Activated B cell treated with CpG ODN at 0.5 μM for 24 hours (primary cell): ENCODE measurements around the gene TTC7B. TPM values are rescaled to one million over a fixed set of nuclear protein-coding genes. Genes with fewer than 3 reads are reported as not detected.

Source experiments
- ATAC-seq: fragments of 200-7000 bp; cut with Tn5 transposase; one replicate; pipeline ENCODE4 v1.10.0; 2021; ENCODE audit warnings: low read depth, mild to moderate bottlenecking, moderate library complexity
- CTCF ChIA-PET: fragments of 350-600 bp; sonication (Branson Sonifier 250); formaldehyde crosslinking; loops from one replicate; lab custom pipeline; 2021; ENCODE audit warnings: antibody characterized with exemption; lab: Charles Lee
- POLR2A ChIA-PET: fragments of 350-600 bp; sonication (Branson Sonifier 250); formaldehyde crosslinking; loops from one replicate; lab custom pipeline; 2021; ENCODE audit warnings: antibody characterized with exemption; lab: Charles Lee
- DNase-seq: peaks from one replicate; pipeline ENCODE4 v3.0.0; 2022
- H3K27ac Mint-ChIP-seq: one replicate; pipeline ENCODE4 v1.8.0; 2020; ENCODE audit warnings: mixed read lengths
- H3K27me3 Mint-ChIP-seq: one replicate; pipeline ENCODE4 v1.8.0; 2021; ENCODE audit warnings: mixed read lengths
- H3K36me3 Mint-ChIP-seq: one replicate; pipeline ENCODE4 v1.8.0; 2021; ENCODE audit warnings: low read depth, mixed read lengths
- H3K4me1 Mint-ChIP-seq: one replicate; pipeline ENCODE4 v1.8.0; 2021; ENCODE audit warnings: mixed read lengths
- H3K4me3 Mint-ChIP-seq: one replicate; pipeline ENCODE4 v1.8.0; 2020; ENCODE audit warnings: mild to moderate bottlenecking, mixed read lengths
- H3K9me3 Mint-ChIP-seq: one replicate; pipeline ENCODE4 v1.8.0; 2020; ENCODE audit warnings: mixed read lengths
- CTCF ChIP-seq: fragments of 200-600 bp; IDR thresholded peaks from one replicate; pipeline ENCODE4 v1.8.0; 2022; ENCODE audit warnings: antibody characterized with exemption, mild to moderate bottlenecking
- intact Hi-C: fragments of 100-400 bp; cut with micrococcal nuclease; formaldehyde crosslinking; loops from one replicate; pipeline ENCODE4 v1.15.1; 2024
- total RNA-seq: library from RNA; stranded (reverse); gene quantifications from 2 replicates; pipeline ENCODE4 v1.2.3, GENCODE V29; 2022

Gene TTC7B
- total RNA-seq, 1 donor from 2014 or later: 1.9 TPM

- no peak overlapping the region for H3K4me3 Mint-ChIP-seq
- H3K36me3 Mint-ChIP-seq: no peaks in the 10 kb centered on the region
- ChIA-PET POLR2A (no interaction called here), CTCF (no interaction called here)
- no peak overlapping the region for H3K27ac Mint-ChIP-seq
- H3K9me3 Mint-ChIP-seq: no peaks in the 10 kb centered on the region
- DNase-seq (no peak), ATAC-seq (no peak)
- H3K4me1 Mint-ChIP-seq: no peaks in the 10 kb centered on the region
- TF ChIP-seq CTCF: no peak
- intact Hi-C loops: no loop called here
- no peaks in the 10 kb centered on the region for H3K27me3 Mint-ChIP-seq
Measured at GRCh38 chr14:90575336-90575735, 240.9 kb downstream of the TTC7B start.

- CTCF ChIA-PET: no interaction called here
- no peak for TF ChIP-seq CTCF
- POLR2A ChIA-PET: no interaction called here
- intact Hi-C loops: no loop called here
- no peak overlapping the region for H3K4me3 Mint-ChIP-seq
- no peaks in the 10 kb centered on the region for H3K4me1 Mint-ChIP-seq
- H3K27ac Mint-ChIP-seq: no peak overlapping the region
- H3K9me3 Mint-ChIP-seq: no peaks in the 10 kb centered on the region
- H3K36me3 Mint-ChIP-seq: no peaks in the 10 kb centered on the region
- no peaks in the 10 kb centered on the region for H3K27me3 Mint-ChIP-seq
- DNase-seq: no peak
- no peak for ATAC-seq
Measured at GRCh38 chr14:90574188-90575131, 241.8 kb downstream of the TTC7B start.

GRCh38 chr14:90573385-90574105 lies 242.7 kb downstream of the TTC7B start:
- intact Hi-C loops: no loop called here
- CTCF ChIA-PET: no interaction called here
- H3K27me3 Mint-ChIP-seq: no peaks in the 10 kb centered on the region

GRCh38 chr14:90572441-90573150 lies 243.6 kb downstream of the TTC7B start:
- Mint-ChIP-seq H3K27me3 (no peaks in the 10 kb centered on the region), H3K9me3 (no peaks in the 10 kb centered on the region), H3K27ac (no peak overlapping the region), H3K4me1 (no peaks in the 10 kb centered on the region), H3K4me3 (no peak overlapping the region), H3K36me3 (no peaks in the 10 kb centered on the region)
- POLR2A ChIA-PET: no interaction called here
- CTCF ChIA-PET: no interaction called here
- no peak for TF ChIP-seq CTCF
- no peak for DNase-seq
- intact Hi-C loops: no loop called here
- ATAC-seq: no peak

More at GRCh38 chr14:90573385-90574105, 242.7 kb downstream of the TTC7B start:
- Mint-ChIP-seq H3K4me1 (no peaks in the 10 kb centered on the region), H3K36me3 (no peaks in the 10 kb centered on the region), H3K27ac (no peak overlapping the region), H3K9me3 (no peaks in the 10 kb centered on the region), H3K4me3 (no peak overlapping the region)
- DNase-seq (no peak), ATAC-seq (no peak)
- POLR2A ChIA-PET: no interaction called here
- TF ChIP-seq CTCF: no peak
